ENCODE data around the gene ENHO. TPM values are rescaled to one million over a fixed set of nuclear protein-coding genes. Genes with fewer than 3 reads are reported as not detected.

ENHO gene
- total and polyA plus RNA-seq, 2 of the 8 experiments (the other 6 are each of a cell fraction or from before 2014, with no cell fraction given): 12.2 to 49.4 TPM

- H3K79me1 ChIP-seq (ENCODE audit: low read depth, low read length): no peaks in the 10 kb centered on the region
- no peak overlapping the region for H3K4ac ChIP-seq (replicated peaks; ENCODE audit: insufficient read length, low read depth, low read length)
- no peak overlapping the region for H3K9ac ChIP-seq (replicated peaks in 1 of 4; ENCODE audit: extremely low read depth in 1 of 4, low read depth in 3 of 4, low read length in 3 of 4)
- H3K27me3 ChIP-seq (replicated peaks in 1 of 4; ENCODE audit: control insufficient read depth in 3 of 4, extremely low read depth in 1 of 4, insufficient read depth in 3 of 4, low read length in 3 of 4): peaks cover 1 to 14% (median 11%) of the 10 kb centered on the region in 4 experiments; a peak in 6 of 7 replicates
- H2BK5ac ChIP-seq (ENCODE audit: low read depth, low read length): no peak overlapping the region
- POLR2A ChIA-PET (ENCODE audit: partially characterized antibody): interaction anchor here (0.7 to 1.5 kb wide), 2 partner anchors 9 to 11 kb away, joined by 3 to 4 read pairs; no protein-coding TSS in a partner anchor
- no peak overlapping the region for H2BK15ac ChIP-seq (ENCODE audit: low read length)
- H4K5ac ChIP-seq (ENCODE audit: insufficient read length, low read depth, low read length): no peak overlapping the region
- peaks cover 0 to 17% (median 8%) of the 10 kb centered on the region in 4 experiments; a peak in 6 of 7 replicates for H3K4me1 ChIP-seq (replicated peaks in 1 of 4; ENCODE audit: control insufficient read depth in 3 of 4, insufficient read depth in 4 of 4, low read length in 3 of 4)
- H3K23me2 ChIP-seq (ENCODE audit: low read depth, low read length): peaks cover 6% of the 10 kb centered on the region
- no peaks in the 10 kb centered on the region for H3K79me2 ChIP-seq (ENCODE audit: control insufficient read depth in 1 of 2, insufficient read depth in 2 of 2, low read length in 2 of 2)
- no peak overlapping the region for H2AFZ ChIP-seq (ENCODE audit: low read length)
- no peak overlapping the region for H2BK20ac ChIP-seq (ENCODE audit: low read length)
- no peak for FAIRE-seq
- no peak overlapping the region for H3K14ac ChIP-seq (ENCODE audit: insufficient read length)
- H2AK5ac ChIP-seq (ENCODE audit: low read depth, low read length): no peak overlapping the region
- no peak overlapping the region for H2BK120ac ChIP-seq (replicated peaks; ENCODE audit: low read depth, low read length)
- no peak overlapping the region for H3K4me2 ChIP-seq (ENCODE audit: insufficient read depth in 1 of 2, low read depth in 2 of 2, low read length in 2 of 2)
- H4K20me1 ChIP-seq (replicated peaks in 1 of 2; ENCODE audit: control insufficient read depth in 1 of 2, insufficient read depth in 2 of 2, low read length in 2 of 2): no peaks in the 10 kb centered on the region
- no peak overlapping the region for H3K18ac ChIP-seq (ENCODE audit: extremely low read depth, low read length)
- no peak overlapping the region for H3K27ac ChIP-seq (ENCODE audit: low read depth, low read length)
- H3K4me3 ChIP-seq (ENCODE audit: extremely low read depth in 1 of 4, insufficient read depth in 2 of 4, low read depth in 3 of 4, low read length in 4 of 4): no peak overlapping the region
- H3K23ac ChIP-seq (ENCODE audit: insufficient read length): no peak overlapping the region
- H3K36me3 ChIP-seq (ENCODE audit: control insufficient read depth in 2 of 4, insufficient read depth in 4 of 4, low read length in 3 of 4): no peaks in the 10 kb centered on the region
- 71% methylated on average over 2 of the region's 2 CpGs; no CpG with 5 or more reads in 1 of the 2 experiments for WGBS, 2 experiments (ENCODE audit: extremely low coverage in 1 of 2, insufficient coverage in 1 of 2, insufficient read length in 1 of 2, insufficient replicate concordance in 2 of 2, low coverage in 1 of 2, low lambda C conversion rate in 2 of 2, missing lambda C conversion rate in 1 of 2)
- H3K9me3 ChIP-seq (ENCODE audit: insufficient read depth in 2 of 2, low read depth in 1 of 2, low read length in 1 of 2): no peaks in the 10 kb centered on the region
- no peak for DNase-seq (ENCODE audit: low read depth in 1 of 2, low spot score in 2 of 2)
- no peak overlapping the region for H2BK12ac ChIP-seq (ENCODE audit: low read depth, low read length)
- no peak overlapping the region for H4K8ac ChIP-seq (ENCODE audit: extremely low read depth, insufficient read depth, low read length)
- CTCF ChIA-PET (ENCODE audit: partially characterized antibody): interaction anchor here (0.8 to 6.2 kb wide), 32 partner anchors 11 to 266 kb away, joined by 3 to 53 read pairs (median 4); partner anchors contain the start of gene SIGMAR1
- no peak overlapping the region for H4K91ac ChIP-seq (replicated peaks; ENCODE audit: insufficient read length, low read length)
- H3K56ac ChIP-seq (replicated peaks; ENCODE audit: insufficient read length, low read depth, low read length): no peak overlapping the region
- TF ChIP-seq RAD21 (IDR thresholded peaks at IDR 0.05 in 1 of 2, conservative IDR thresholded peaks at IDR 0.05 in 1 of 2; ENCODE audit: low read depth in 2 of 2, low read length in 2 of 2): peak; percentile 48 to 57
- peak in 2 of 3 experiments; percentile 16 to 52; a peak in 3 of 4 replicates for TF ChIP-seq CTCF (IDR thresholded peaks at IDR 0.05; ENCODE audit: control extremely low read depth in 1 of 3, insufficient read depth in 1 of 3, low read depth in 1 of 3, low read length in 3 of 3)
- no peak for TF ChIP-seq TAF7 (optimal IDR thresholded peaks at IDR 0.05; ENCODE audit: borderline replicate concordance, low read depth, low read length)
Observed at GRCh38 chr9:34519321-34520020, 3.3 kb downstream of the ENHO start.
